Adrenal gland (tissue), 5 donors: Measurements from ENCODE around the gene ITPR1.

Experiments used
- POLR2A ChIP-seq, 2 donors: fragments of 450-650 bp; IDR thresholded peaks; one replicate each; pipeline ENCODE4 v1.6.1; 2017; ENCODE audit warnings: antibody characterized with exemption in 2 of 2, mild to moderate bottlenecking in 2 of 2, moderate library complexity in 1 of 2
- TF ChIP-seq, protein P1 (sequence below), 6 experiments: fragments of 450-650 bp in 4 of 6; fragments of 200-600 bp in 2 of 6; sonication (generic) in 1 of 6; IDR thresholded peaks; 1 replicate in 5 of 6; 2 replicates in 1 of 6; pipeline versions ENCODE4 v1.5.1 to v1.8.0; 2016 to 2021; ENCODE audit warnings: antibody characterized with exemption in 6 of 6, mild to moderate bottlenecking in 2 of 6, moderate library complexity in 1 of 6
- donor health status: DM: no; HTN: no; CAD: no.

GRCh38 chr3:4589475-4590097 lies 96.4 kb downstream of the ITPR1 start:
- TF ChIP-seq, protein P1, sequence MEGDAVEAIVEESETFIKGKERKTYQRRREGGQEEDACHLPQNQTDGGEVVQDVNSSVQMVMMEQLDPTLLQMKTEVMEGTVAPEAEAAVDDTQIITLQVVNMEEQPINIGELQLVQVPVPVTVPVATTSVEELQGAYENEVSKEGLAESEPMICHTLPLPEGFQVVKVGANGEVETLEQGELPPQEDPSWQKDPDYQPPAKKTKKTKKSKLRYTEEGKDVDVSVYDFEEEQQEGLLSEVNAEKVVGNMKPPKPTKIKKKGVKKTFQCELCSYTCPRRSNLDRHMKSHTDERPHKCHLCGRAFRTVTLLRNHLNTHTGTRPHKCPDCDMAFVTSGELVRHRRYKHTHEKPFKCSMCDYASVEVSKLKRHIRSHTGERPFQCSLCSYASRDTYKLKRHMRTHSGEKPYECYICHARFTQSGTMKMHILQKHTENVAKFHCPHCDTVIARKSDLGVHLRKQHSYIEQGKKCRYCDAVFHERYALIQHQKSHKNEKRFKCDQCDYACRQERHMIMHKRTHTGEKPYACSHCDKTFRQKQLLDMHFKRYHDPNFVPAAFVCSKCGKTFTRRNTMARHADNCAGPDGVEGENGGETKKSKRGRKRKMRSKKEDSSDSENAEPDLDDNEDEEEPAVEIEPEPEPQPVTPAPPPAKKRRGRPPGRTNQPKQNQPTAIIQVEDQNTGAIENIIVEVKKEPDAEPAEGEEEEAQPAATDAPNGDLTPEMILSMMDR (IDR thresholded peaks at IDR 0.05), result no peak
- no peak for TF ChIP-seq POLR2A (IDR thresholded peaks at IDR 0.05)
